GM19238 (cell line): Measurements from ENCODE around the gene ZFAND3.

Experiments used
- DNase-seq: peaks from one replicate; pipeline ENCODE4 v3.0.0; 2011; ENCODE audit warnings: low spot score; ENCODE audit not compliant: insufficient read length

Gene ZFAND3

DNA sequence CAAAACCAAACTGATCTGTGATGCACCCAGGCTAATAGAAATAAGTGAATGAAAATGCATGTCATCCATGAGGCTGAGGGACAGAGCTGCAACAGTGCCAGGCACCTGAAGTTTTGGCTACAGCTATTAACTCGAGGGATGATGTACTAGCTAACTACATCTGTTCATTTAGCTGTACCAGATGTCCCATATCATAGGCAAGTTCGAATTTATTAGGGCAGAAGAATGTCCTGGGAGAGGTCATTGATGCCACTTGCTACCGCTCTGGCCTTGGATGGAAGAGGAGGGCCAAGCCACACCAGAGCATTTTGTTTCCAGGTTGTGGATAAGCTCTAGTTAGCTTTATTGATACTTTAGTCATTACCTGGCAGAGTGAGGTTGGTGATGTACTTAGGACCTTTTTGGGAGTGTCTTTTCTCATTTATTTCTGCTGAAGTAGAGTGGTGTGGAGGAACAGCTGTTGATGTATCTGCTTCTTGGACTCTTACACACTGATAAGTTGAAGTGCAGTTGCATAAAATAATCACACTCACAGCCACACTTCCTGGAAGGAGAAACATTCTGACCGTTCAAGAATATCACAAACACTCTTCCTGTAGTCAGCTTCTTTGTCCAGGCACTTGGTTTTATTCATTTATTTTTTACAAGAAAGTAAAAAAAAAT lies 8.2 kb downstream of the ZFAND3 start:
- no peak for DNase-seq

DNA sequence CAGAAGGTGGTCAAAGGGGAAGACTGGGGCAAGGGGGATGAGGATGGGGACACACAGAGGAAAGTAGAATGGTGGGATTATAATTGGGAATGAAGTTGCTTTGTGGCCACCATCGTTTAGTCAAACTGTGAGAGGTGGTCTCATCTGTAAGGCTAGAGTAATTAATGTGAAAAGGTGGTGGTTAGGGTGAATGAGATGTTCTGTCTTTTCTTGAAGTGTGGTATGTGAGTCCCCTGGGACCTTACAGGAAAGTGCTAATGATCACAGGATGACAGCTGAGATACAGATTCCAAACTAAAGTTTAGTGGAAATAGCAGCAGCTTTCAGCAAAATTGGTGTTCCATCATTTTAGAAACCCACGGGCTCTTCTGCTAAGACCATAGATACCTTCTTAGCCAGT lies 10.7 kb downstream of the ZFAND3 start:
- no peak for DNase-seq

DNA sequence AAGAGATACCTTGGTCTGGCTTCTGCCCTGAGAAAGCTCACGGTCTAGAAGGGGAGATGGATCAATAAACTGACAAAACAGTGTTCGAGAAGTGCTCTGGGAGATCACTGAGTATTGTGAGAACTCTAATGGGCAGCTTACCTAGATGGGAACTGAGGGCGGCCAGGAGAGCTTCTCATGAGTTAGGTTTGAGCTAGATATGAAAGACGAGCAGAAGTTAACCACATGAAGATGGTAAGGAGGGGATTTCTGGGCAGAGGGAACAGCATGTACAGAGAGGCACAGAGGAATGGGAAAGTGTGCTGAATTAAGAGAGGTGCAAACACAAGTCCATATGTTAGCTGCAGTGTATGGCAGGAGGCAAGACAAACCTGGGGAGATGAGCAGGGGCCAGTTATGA lies 11.9 kb downstream of the ZFAND3 start:
- DNase-seq, result no peak

DNA sequence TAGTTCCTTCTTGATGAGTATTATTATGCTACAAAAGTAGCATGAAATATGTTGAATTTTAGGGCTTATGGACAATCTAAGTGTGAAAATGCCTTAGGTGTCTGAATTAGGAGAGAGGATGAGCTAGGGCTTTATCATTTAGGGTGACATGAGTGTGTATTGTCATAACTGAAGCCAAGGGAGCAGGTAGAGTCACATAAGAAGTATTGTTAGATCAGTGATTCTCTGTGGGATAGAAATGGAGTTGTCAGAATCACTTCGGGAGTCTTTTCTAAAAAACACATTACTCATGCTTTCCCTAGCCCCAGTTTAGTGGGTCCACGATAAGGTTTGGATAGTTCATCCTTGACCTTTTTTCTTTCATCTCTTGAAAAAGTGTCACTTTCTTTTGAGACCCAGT lies 16.4 kb downstream of the ZFAND3 start:
- no peak for DNase-seq

DNA sequence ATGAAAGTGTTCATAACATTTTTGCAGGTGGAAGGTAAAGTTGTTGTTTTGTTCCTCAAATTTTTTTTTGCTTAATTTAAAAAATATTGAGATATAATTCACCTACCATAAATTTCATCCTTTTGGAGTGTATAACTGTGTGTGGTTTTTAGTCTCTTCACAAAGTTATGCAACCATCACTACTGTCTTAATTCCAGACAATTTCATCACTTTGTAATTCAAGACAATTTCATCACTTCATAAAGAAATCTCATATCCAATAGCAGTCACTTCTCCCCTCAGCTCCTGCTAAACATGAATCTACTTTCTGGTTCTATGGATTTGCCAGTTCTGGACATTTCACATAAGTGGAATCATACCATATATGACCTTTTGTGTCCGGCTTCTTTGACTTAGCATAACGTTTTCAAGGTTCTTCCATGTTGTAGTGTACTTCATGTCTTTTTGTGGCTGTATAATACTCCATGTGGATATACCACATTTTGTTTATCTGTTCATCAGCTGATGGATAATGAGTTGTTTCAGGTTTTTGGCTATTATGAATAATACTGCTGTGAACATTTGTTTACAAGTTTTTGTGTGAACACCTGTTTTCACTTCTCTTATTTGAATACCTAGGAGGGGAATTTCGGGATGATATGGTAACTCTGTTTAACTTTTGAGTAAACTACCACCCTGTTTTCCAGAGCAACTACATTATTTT lies 18.8 kb downstream of the ZFAND3 start:
- no peak for DNase-seq

DNA sequence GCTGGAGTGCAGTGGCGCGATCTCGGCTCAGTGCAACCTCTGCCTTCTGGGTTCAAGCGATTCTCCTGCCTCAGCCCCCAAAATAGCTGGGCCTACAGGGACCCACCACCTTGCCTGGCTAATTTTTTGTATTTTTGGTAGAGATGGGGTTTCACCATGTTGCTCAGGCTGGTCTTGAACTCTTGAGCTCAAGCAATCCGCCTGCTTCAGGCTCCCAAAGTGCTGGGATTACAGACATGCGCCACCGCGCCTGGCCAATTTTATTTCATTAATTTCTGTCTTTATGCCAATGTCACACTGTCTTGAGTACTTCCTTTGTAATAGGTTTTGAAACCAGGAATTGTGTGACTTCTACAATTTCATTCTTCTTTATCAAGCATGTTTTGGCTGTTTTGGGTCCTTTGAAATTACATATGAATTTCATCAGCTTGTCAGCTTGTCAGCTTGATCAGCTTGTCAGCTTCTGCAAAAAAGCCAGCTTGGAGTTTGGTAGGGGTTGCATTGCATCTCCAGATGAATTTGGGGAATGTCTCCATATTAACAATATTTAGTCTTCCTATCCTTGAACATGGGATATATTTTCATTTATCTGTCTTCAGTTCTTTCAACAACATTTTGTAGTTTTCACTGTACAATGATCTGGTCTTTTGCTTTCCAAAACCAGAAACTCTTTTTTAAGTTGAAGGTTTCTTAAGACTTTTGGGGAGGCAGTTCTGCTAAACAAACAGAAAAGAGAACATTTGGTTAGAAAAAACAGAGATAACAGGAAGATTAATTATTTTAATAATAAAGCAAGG lies 20.8 kb downstream of the ZFAND3 start:
- DNase-seq, result no peak

DNA sequence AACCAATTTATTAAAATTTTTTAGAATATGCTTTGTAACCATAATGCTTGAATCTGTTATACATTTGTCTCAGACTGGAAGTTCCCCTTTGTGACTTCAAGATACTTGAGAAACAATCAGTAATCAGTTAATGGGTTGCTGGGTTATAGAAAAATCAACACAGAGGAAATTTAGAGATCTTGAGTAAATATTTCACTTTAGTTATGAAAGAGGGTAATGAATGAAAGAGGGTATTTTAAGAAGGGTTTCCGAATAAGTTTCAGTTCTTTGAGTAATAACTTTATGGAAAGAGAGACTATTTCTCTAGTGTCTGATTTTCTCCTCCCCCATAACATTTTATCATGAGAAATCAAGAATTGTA lies 21.4 kb downstream of the ZFAND3 start:
- no peak for DNase-seq

DNA sequence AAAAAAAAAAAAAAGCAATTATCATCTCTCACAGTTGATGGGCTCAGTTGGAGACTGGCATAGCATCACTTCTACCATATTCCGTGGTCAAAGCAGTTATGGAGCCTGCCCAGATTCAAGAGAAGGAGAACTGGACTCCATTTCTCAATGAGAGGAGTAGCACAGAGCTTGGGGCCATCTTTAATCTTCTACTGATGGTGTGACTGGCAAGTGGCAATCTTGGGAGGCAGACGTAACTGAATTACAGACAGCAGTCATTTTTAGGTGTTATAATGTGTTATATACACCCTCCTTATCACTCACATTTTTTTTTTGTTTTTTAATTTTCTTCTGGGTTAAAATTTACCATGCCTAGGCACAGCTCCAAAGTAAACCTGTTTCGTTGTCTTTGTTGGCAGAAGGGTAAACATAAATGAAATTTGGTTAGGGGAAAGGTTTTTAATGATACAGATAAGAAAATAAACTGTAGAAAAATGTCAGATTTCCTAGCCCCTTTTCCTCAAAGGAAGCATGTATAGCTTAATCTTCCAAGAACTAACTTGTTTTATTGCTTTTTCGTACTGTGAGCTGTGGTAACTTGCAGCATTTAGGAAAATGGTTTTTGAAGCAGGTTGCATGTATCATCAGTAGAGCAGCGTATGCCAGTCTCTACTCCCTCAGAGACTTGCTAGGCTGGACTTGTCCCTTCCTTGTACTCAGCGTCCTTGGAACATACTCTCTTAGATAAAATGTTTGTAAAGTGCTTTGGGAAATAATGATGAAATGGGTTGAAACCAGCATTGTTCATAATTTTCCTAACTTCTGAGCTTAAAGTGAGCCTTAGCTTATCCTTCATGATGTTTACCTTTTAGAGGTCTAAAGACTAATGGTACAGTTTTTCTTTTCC lies 25.7 kb downstream of the ZFAND3 start:
- DNase-seq, result no peak

DNA sequence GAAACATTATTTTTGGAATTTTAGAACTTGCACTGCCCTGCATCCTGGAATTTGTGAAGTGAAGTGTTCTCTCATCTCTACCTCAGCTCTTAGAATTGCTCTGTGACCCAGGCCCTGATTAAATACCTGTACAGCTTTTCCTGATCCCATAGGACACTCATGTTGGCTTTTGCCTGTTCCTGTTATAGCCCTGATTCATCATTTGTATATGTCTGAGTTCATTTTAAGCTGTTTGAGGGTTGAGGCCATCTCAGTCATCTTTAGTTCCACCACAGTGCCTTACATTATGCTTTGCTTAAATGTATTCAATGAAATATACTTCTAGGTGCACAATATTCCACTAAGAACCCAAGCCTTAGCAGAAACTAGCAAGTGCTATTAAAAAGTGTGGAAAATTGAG lies 26.4 kb downstream of the ZFAND3 start:
- DNase-seq, result no peak

DNA sequence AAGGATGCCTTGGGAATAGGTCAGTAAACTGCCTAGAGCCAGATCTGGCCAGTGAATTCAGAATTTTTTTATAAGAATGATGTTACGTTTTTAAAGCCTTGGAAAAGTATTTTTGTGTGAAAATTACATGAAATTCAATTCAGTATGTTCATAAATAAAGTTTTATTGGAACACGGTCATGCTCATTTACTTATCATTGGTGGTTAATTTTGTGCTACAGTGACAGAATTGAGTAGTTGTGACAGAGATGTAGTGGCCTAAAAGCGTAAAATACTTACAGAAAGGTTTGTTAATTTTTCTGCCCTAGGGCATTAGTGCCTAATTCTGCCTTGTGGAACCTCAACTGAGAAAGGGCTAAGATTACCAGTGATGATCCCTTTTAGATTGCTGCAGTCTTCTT lies 28.2 kb downstream of the ZFAND3 start:
- DNase-seq, result no peak

DNA sequence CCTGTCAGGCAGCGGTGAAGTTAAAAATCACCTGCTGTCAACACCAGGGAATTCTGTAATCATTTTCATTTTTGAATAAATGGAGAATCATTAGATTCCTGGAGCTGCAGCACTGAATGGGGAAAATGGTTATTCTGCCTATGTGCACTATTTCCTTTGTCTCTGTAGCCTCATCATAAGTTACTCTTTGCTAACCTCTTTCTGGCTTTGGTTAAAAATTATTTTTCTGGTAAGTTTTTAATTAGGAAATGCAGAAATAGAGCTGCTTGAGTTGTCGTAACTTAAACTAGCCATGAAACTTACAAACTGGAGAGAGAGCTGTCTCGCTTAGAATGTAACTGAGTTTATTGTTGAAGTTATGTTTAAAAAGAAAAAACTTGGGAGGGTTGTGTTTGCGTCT lies 28.8 kb downstream of the ZFAND3 start:
- DNase-seq, result no peak

DNA sequence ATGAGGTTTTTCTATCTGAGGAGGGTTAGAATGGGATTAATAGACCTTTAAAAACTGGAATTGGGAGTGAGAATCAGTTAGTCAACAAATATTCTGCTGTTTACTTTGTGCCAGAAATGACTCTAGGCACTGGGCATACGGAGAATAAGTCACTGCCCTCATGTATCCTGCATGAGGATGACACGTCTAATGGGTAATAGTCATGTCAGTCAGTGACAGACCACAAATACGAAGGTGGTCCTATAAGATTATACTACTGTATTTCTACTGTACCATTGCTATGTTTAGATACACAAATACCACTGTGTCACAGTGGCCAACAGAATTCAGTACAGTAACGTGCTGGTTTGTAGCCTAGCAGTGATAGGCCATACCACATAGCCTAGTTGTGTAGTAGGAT lies 30.7 kb downstream of the ZFAND3 start:
- no peak for DNase-seq

DNA sequence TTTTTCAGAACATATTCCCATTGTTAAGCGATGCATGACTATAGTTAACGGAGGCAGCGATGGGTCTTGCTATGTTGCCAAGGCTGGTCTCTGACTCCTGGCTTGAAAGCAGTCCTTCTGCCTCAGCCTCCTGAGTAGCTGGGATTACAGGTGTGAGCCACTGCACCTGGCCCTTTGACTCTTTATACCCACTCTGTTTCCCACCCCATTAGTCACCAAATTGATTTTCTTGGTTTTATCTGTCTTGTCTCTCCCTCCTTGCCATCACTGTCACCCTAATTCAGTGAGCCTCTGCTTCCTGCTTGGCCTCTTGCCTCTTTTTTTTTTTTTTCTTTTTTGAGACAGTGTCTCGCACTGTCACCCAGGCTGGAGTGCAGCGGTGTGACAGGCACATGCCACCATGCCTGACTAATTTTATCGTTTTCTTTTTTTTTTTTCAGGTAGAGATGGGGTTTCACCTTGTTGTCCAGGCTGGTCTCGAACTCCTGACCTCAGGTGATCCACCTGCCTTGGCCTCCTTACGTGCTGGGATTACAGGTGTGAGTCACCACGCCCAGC lies 31.3 kb downstream of the ZFAND3 start:
- no peak for DNase-seq

DNA sequence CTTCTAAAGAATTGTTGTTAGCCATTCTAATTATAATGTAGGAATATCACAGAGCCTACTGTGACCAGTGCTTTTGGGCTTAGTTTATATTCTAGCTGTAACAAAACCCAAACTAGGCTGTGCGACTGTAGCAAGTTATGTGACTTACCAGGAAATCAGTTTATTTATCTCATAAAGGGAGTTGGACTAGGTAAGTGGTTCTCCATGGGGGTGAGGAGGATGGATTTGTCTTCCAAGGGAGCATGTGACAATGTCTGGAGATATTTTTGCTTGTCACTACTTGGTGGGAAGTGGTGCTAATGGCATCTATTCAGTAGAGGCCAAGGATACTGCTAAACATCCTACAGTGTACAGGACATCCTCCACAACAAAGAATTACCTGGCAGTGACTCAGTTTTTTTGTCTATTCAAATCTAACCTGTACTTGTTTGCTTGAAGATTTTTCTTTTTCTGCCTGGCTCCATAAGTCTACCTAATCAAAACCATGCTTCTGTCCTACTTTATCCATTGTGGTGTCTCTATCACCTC lies 32.5 kb downstream of the ZFAND3 start:
- no peak for DNase-seq

DNA sequence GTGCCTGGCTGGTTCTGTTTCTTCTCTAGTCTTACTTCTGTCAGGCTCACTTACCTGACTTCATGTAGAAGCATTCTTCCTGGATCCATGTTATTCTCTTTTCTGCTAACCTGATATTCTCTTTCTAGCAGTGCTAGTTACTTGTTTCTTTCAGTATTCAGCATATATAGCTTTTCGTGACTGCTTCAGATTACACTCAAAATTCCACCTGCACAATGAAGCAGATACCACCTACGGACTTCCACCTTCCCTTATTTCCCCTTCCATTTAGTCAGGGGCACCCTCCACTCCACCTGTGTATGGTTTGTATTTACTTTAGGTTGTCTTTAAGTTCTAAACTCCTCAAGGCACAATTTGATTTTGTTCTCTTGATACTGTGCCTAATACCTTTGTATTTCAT lies 36.8 kb downstream of the ZFAND3 start:
- DNase-seq, result no peak

DNA sequence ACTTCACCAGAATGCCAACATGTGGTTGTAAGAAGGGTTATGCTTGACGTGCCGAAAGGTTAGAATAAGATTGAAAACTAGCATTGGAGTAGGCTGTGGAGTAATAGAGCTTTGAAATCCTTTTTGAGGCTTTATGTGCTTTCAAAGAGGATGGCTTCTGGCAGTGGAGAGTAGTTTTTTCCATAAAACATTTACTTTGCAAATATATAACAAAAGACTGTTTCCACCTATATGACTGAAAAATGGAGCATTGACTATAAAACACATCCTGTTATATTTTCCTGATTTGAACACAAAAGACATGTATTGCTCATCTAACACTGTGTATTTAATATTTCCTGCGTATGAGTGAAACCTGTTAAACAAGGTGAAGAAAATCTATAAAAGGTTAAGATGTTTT lies 38.8 kb downstream of the ZFAND3 start:
- DNase-seq, result no peak

DNA sequence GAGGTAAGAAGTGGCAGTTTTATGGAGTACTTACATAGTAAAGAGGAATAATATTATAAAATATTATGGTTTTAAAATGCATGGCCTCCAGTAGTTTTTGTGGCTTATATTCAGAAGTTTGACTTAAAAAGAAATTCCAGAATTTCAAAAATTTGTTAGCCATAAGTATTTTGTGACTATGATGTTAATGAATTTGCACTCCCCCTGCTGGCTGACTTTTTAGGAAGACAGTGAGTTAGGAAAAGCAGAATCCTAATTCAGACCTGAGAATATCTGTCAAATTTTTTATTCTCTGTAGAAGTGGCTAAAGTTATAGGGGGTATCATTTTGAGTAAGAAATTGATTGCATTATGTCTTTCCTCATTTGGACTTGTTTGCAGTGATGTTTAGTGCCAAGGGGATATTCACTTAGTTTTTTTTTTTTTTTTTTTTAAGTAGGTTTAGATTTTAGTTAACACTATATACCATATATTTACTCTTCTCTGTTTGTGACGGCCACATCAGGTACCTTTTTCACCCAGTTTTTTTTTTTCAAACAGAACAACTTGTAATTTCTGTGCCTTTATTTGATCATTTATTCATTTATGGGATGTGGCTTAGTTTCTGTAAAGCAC lies 40.8 kb downstream of the ZFAND3 start:
- no peak for DNase-seq

DNA sequence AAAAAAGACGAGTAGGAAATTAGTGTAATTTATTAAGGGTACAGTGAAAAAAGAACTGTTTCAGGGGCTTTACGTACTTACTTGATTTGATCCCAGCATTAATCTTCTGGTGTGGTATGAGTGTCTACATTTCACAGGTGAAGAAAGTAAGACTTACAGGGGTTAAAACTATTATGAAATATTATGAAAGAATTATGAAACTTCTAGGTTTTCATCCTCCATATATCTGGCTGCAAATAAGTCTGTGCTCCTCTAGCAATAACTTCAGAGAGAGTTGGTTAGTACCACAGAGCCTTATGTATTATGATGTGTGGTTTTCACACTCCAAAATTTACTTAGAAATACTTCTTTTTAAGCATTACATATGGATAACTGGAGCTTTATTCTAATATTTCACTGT lies 41.9 kb downstream of the ZFAND3 start:
- no peak for DNase-seq

DNA sequence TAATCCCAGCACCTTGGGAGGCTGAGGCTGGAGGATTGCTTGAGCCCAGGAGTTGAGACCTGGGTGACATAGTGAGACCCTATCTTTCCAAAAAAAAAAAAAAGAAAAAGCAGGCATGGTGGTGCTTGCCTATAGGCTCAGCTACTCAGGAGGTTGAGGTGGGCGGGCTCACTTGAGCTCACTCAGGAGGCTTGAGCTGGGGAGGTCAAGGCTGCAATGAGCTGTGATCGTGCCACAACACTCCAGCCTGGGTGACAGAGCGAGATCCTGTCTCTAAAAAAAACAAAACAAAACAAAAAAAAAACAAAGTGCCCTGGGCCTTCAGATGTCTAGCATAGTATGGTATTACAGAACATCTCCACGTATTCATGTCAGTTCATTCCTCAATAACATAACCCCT lies 42.9 kb downstream of the ZFAND3 start:
- DNase-seq, result no peak

DNA sequence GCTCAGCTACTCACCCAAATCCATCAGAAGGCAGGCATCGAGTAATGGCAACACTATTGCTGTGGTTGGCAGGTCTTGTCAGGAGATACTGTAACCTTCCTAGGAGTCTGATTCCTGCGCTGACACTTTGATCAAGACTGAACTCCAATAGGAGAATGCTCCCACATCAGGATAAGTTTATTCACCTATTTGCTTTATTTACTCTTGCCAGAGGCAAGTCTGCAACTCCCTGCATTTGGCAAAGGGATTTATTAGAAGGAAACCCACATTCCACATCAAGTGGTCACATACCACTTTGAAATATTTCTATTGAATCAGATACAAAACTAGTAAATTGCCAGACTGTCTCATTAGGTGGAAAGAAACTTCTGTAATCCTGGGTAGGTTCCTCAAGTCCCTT lies 43.5 kb downstream of the ZFAND3 start:
- no peak for DNase-seq

DNA sequence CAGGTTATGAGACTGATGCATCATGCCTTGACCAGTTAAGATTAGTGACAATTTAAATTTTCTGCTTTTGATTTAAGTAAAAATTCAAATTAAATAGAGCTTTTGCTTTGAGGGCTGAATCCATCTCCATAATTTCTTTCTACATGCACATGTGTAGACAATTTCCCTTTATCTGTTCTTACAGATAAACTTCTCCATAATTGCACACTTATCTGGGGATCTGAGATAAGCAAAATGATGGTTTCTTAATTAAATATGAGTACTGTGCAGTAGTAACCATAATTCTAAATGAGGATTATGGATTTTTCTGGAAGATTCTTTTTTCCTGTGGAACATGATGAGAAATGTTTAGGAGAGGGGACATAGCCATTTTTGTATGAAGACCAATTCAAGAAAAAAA lies 44.7 kb downstream of the ZFAND3 start:
- no peak for DNase-seq
